ENCODE data around the gene TRIM24.

TRIM24 gene

GRCh38 chr7:138630059-138630610 lies 170.1 kb downstream of the TRIM24 start:
- DNase-seq, result no peak

GRCh38 chr7:138632384-138632783 lies 172.3 kb downstream of the TRIM24 start:
- DNase-seq, result no peak

GRCh38 chr7:138632826-138633602 lies 173.0 kb downstream of the TRIM24 start:
- DNase-seq, result no peak

All from hippocampal formation (tissue), 2 donors.